SU-DHL-6 (cell line): ENCODE measurements around the gene TNFRSF17.
"Not testable (repeated sequence)": the region's sequence is repeated elsewhere in the genome, so short reads cannot be mapped to it uniquely, and the experiment has no call there.

ENCODE experiments used
- CTCF ChIP-seq: fragments of 200-600 bp; sonication (generic); IDR thresholded peaks from one replicate; pipeline ENCODE4 v1.5.1; 2017; ENCODE audit warnings: antibody characterized with exemption, mild to moderate bottlenecking, low read length, moderate library complexity; ENCODE audit not compliant: insufficient read depth, poor library complexity, severe bottlenecking
- EZH2phosphoT487 ChIP-seq: fragments of 200-600 bp; sonication (generic), shearing (Covaris generic); conservative IDR thresholded peaks from 2 replicates; pipeline ENCODE4 v1.6.1; 2018; ENCODE audit warnings: mild to moderate bottlenecking, antibody characterized with exemption, low read length, moderate library complexity, mixed read lengths

- not testable (repeated sequence) for TF ChIP-seq CTCF, EZH2phosphoT487
Observed at GRCh38 chr16:11924046-11924445, 41.0 kb upstream of the TNFRSF17 start.
